Gastroesophageal sphincter (tissue), 4 donors: ENCODE data around the gene BBS4. TPM values are rescaled to one million over a fixed set of nuclear protein-coding genes. Genes with fewer than 3 reads are reported as not detected.

Experiments
- ATAC-seq: fragments of 150-250 bp; one replicate; pipeline ENCODE4 v1.9.1; 2016; ENCODE audit warnings: mild to moderate bottlenecking, moderate library complexity
- H3K27ac ChIP-seq, 4 donors: fragments of 200-600 bp; sonication (generic) in 3 of 4; 1 replicate in 3 of 4; 2 replicates in 1 of 4; pipeline ENCODE4 v1.5.1; 2016 to 2019
- H3K27me3 ChIP-seq: fragments of 200-600 bp; sonication (generic); one replicate; pipeline ENCODE4 v1.5.1; 2019
- H3K36me3 ChIP-seq, 2 donors: fragments of 200-600 bp; sonication (generic); one replicate each; pipeline ENCODE4 v1.5.1; 2019; ENCODE audit warnings: control low read depth in 1 of 2
- H3K4me1 ChIP-seq, 3 donors: fragments of 200-600 bp; sonication (generic); 1 replicate in 2 of 3; 2 replicates in 1 of 3; pipeline ENCODE4 v1.5.1; 2016 to 2019; ENCODE audit warnings: control low read depth in 2 of 3
- H3K4me3 ChIP-seq, 2 donors: fragments of 200-600 bp; sonication (generic); one replicate each; pipeline ENCODE4 v1.5.1; 2019; ENCODE audit warnings: mild to moderate bottlenecking in 1 of 2, moderate library complexity in 1 of 2
- H3K9me3 ChIP-seq, 3 donors: fragments of 200-600 bp; sonication (generic); one replicate each; pipeline ENCODE4 v1.5.1; 2017 to 2019; ENCODE audit warnings: control low read depth in 2 of 3
- EP300 ChIP-seq: sonication (generic); formaldehyde crosslinking; IDR thresholded peaks from one replicate; pipeline ENCODE4 v1.6.1; 2017; ENCODE audit warnings: antibody characterized with exemption, mild to moderate bottlenecking
- POLR2A ChIP-seq, 2 donors: fragments of 450-650 bp; IDR thresholded peaks; one replicate each; pipeline ENCODE4 v1.6.1; 2017; ENCODE audit warnings: antibody characterized with exemption in 2 of 2, mild to moderate bottlenecking in 2 of 2, moderate library complexity in 1 of 2
- POLR2AphosphoS5 ChIP-seq: sonication (generic); formaldehyde crosslinking; IDR thresholded peaks from one replicate; pipeline ENCODE4 v1.6.1; 2017; ENCODE audit warnings: antibody characterized with exemption
- WGBS, 2 donors: methylation state at CpG; one replicate each; pipeline ENCODE4 v1.1.5; 2018; ENCODE audit warnings: low coverage in 1 of 2; 5-methylcytosine and 5-hydroxymethylcytosine counted together
- total RNA-seq, 4 donors: library from RNA; depleted of rRNA; stranded (reverse); fragments of >200 nt; gene quantifications; one replicate each; pipeline ENCODE4 v1.1.0, GENCODE V29; 2016
- TF ChIP-seq, protein P1 (sequence below), 4 experiments: fragments of 200-600 bp in 2 of 4; fragments of 450-650 bp in 2 of 4; sonication (generic) in 1 of 4; IDR thresholded peaks; one replicate each; pipeline ENCODE4 v1.5.1; 2017 to 2019; ENCODE audit warnings: antibody characterized with exemption in 4 of 4, mild to moderate bottlenecking in 2 of 4, moderate library complexity in 2 of 4

BBS4 gene
- total RNA-seq, 4 donors from 2014 or later, result 19.8 to 34.9 (median 26.6) TPM

GRCh38 chr15:72770673-72771328 is 84.8 kb downstream of the BBS4 start:
- Histone ChIP-seq H3K27me3 (no peaks in the 10 kb centered on the region), H3K27ac (no peak overlapping the region), H3K4me1 (no peaks in the 10 kb centered on the region), H3K9me3 (peaks cover 0 to 22% (median 0%) of the 10 kb centered on the region in 3 donors), H3K4me3 (no peak overlapping the region), H3K36me3 (peaks cover 3 to 90% of the 10 kb centered on the region in 2 donors)
- 78% methylated on average over 5 to 6 of the region's 6 CpGs for WGBS, 2 donors
- TF ChIP-seq POLR2A (IDR thresholded peaks at IDR 0.05) (no peak), POLR2AphosphoS5 (no peak), EP300 (no peak)
- TF ChIP-seq, protein P1, sequence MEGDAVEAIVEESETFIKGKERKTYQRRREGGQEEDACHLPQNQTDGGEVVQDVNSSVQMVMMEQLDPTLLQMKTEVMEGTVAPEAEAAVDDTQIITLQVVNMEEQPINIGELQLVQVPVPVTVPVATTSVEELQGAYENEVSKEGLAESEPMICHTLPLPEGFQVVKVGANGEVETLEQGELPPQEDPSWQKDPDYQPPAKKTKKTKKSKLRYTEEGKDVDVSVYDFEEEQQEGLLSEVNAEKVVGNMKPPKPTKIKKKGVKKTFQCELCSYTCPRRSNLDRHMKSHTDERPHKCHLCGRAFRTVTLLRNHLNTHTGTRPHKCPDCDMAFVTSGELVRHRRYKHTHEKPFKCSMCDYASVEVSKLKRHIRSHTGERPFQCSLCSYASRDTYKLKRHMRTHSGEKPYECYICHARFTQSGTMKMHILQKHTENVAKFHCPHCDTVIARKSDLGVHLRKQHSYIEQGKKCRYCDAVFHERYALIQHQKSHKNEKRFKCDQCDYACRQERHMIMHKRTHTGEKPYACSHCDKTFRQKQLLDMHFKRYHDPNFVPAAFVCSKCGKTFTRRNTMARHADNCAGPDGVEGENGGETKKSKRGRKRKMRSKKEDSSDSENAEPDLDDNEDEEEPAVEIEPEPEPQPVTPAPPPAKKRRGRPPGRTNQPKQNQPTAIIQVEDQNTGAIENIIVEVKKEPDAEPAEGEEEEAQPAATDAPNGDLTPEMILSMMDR (IDR thresholded peaks at IDR 0.05), result no peak
- ATAC-seq, result no peak

GRCh38 chr15:72771329-72771725 is 85.3 kb downstream of the BBS4 start:
- Histone ChIP-seq H3K27me3 (no peaks in the 10 kb centered on the region), H3K27ac (no peak overlapping the region), H3K9me3 (peaks cover 0 to 20% (median 0%) of the 10 kb centered on the region in 3 donors), H3K4me3 (no peak overlapping the region), H3K36me3 (peaks cover 3 to 85% of the 10 kb centered on the region in 2 donors), H3K4me1 (no peaks in the 10 kb centered on the region)
- TF ChIP-seq POLR2AphosphoS5 (no peak), POLR2A (IDR thresholded peaks at IDR 0.05) (no peak), EP300 (no peak)
- TF ChIP-seq, protein P1 (IDR thresholded peaks at IDR 0.05), result no peak
- WGBS, 2 donors, result 71% methylated on average over 1 of the region's 1 CpG; no CpG with 5 or more reads in 1 of the 2 donors
- ATAC-seq, result no peak

GRCh38 chr15:72774696-72775383 is 88.8 kb downstream of the BBS4 start:
- Histone ChIP-seq H3K36me3 (peaks cover 3 to 82% of the 10 kb centered on the region in 2 donors), H3K27me3 (no peaks in the 10 kb centered on the region), H3K27ac (no peak overlapping the region), H3K4me3 (no peak overlapping the region), H3K4me1 (peaks cover 0 to under 1% (median 0%) of the 10 kb centered on the region in 3 donors), H3K9me3 (no peaks in the 10 kb centered on the region)
- TF ChIP-seq POLR2AphosphoS5 (no peak), EP300 (no peak), POLR2A (IDR thresholded peaks at IDR 0.05) (no peak)
- TF ChIP-seq, protein P1 (IDR thresholded peaks at IDR 0.05), result no peak
- ATAC-seq, result no peak
- WGBS, 2 donors, result 73% methylated on average over 2 of the region's 2 CpGs; no CpG with 5 or more reads in 1 of the 2 donors

DNA sequence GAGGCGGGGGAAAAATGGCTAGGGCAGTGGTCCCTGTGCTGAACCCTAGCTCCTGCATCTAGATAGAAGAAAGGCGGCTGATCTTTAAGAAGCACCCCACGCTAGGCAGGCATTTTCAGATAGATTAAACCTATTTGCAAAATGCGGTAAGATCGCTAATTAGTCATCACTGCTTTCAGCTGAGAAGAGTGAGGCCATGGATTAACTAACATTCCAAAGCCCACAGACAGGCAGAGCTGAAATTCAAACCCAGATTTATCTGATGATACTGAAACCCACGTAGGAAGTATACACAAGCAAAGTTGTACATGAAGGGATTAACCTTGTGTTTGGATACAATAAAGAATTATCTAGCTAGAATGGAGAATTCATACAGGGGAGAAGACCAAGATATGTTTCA is 92.8 kb downstream of the BBS4 start:
- ATAC-seq, result no peak
- WGBS, 2 donors, result 77 to 93% methylated on average over 6 of the region's 6 CpGs
- Histone ChIP-seq H3K36me3 (peaks cover 0 to 47% of the 10 kb centered on the region in 2 donors), H3K27ac (no peak overlapping the region), H3K9me3 (no peaks in the 10 kb centered on the region), H3K4me1 (peaks cover 0 to 32% (median 12%) of the 10 kb centered on the region in 3 donors), H3K27me3 (no peaks in the 10 kb centered on the region), H3K4me3 (no peak overlapping the region)
- TF ChIP-seq EP300 (no peak), POLR2A (IDR thresholded peaks at IDR 0.05) (no peak), POLR2AphosphoS5 (no peak)
- TF ChIP-seq, protein P1 (IDR thresholded peaks at IDR 0.05), result no peak
